H4 (cell line): ENCODE results near the gene RGL4. TPM values are rescaled to one million over a fixed set of nuclear protein-coding genes. Genes with fewer than 3 reads are reported as not detected.

Experiments
- DNase-seq: peaks from one replicate; pipeline ENCODE4 v3.0.0-alpha.2; 2015; ENCODE audit warnings: low spot score
- total RNA-seq: library from RNA; depleted of rRNA; stranded (reverse); fragments of >200 nt; shearing (Covaris generic); gene quantifications from 2 replicates; pipeline ENCODE4 v1.2.3, GENCODE V29; 2014

Gene RGL4
- total RNA-seq, 1 experiment from 2014 or later = not detected

DNA sequence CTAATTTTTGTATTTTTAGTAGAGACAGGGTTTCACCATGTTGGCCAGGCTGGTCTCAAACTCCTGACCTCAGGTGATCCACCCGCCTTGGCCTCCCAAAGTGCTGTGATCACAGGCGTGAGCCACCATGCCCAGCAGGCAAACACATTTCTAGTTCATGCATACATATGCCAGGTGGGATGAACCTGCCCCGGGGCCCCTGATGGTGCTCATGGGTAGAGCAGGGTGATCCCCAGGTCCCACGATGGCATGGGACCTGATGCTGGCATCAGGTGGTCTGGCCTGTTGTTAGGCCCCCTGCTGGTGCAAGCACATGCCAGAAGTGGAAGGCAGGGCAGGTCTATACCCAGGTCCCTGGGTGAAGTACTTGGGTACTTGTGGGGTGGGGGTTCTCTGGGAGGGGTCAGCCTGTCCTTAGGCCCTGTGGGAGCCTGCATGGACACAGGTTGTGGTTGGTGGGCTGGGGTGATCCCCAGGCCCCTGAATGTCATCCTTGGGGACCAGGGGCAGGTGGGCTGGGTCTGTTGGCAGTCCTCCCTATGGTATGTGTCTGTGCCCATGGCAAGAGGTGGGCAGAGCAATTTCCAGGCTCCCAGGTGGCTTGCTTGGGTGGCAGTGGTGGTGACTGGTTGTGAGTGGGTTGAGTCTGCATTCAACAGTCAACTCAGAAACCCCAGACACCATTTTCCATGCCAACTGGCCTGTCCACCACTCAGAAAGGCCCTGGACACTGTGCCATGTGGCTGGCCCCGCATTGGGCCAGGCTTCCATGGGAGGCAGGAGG lies 9.6 kb upstream of the RGL4 start:
- DNase-seq = no peak

- no peak for DNase-seq
These were observed 8.7 kb upstream of the RGL4 start for GRCh38 chr22:23682077-23682476.

GRCh38 chr22:23682827-23683355 lies 7.9 kb upstream of the RGL4 start:
- DNase-seq = no peak

- DNase-seq = no peak
These were observed 7.3 kb upstream of the RGL4 start for GRCh38 chr22:23683545-23683944.

GRCh38 chr22:23684026-23684425 lies 6.8 kb upstream of the RGL4 start:
- DNase-seq = no peak

- no peak for DNase-seq
These were observed 6.2 kb upstream of the RGL4 start for GRCh38 chr22:23684561-23685031.

- DNase-seq = no peak
These were observed 5.5 kb upstream of the RGL4 start for GRCh38 chr22:23685205-23685784.

GRCh38 chr22:23686416-23687024 lies 4.3 kb upstream of the RGL4 start:
- no peak for DNase-seq

- DNase-seq = no peak
These were observed 2.7 kb upstream of the RGL4 start for GRCh38 chr22:23688121-23688520.

- DNase-seq = no peak
These were observed 2.2 kb upstream of the RGL4 start for GRCh38 chr22:23688571-23688970.

DNA sequence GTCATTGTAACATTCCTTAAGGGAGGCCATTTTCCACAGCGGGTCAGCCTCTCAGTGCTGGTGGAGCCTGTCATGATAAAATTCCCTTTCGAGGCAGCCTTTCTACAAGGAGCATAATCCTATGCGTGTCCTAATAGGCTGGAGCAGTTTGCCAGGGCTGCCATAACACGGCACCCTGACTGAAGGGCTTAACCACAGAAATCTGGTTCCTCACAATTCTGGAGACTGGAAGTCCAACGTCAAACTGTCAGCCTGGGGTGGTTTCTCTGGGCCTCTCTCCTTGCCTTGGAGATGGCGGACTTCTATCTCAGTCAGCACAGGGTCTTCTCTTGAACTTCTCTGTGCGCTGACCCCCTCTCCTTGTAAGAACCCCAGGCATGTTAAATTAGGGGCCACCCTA lies 1.4 kb upstream of the RGL4 start:
- DNase-seq = no peak

GRCh38 chr22:23691748-23692423 lies 1.1 kb downstream of the RGL4 start:
- DNase-seq = no peak

DNA sequence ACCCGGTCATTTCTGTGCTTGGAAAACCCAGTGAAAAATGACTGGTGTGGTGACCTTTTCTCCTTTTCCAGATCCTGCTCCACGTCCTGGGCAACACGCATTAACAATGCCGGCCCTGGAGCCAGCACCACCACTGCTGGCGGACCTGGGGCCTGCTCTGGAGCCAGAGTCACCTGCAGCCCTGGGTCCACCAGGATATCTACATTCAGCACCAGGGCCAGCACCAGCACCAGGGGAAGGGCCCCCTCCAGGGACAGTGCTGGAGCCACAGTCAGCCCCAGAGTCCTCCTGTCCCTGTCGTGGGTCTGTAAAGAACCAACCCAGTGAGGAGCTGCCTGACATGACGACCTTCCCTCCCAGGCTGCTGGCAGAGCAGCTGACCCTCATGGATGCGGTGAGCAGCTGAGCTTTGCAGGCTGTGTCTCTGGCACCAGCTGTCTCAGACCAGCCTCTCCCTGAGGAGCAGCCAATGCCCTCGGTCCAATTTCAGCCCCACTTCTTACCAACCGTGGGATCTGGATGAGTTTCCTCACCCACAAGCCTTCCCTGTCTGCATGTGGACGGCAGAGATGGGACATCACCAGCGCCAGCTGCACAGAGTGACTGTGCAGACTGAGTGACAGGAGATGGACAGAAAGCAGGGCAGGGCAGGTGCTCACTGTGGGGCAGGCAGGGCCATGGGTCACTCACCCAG lies 1.9 kb downstream of the RGL4 start:
- DNase-seq = no peak

DNA sequence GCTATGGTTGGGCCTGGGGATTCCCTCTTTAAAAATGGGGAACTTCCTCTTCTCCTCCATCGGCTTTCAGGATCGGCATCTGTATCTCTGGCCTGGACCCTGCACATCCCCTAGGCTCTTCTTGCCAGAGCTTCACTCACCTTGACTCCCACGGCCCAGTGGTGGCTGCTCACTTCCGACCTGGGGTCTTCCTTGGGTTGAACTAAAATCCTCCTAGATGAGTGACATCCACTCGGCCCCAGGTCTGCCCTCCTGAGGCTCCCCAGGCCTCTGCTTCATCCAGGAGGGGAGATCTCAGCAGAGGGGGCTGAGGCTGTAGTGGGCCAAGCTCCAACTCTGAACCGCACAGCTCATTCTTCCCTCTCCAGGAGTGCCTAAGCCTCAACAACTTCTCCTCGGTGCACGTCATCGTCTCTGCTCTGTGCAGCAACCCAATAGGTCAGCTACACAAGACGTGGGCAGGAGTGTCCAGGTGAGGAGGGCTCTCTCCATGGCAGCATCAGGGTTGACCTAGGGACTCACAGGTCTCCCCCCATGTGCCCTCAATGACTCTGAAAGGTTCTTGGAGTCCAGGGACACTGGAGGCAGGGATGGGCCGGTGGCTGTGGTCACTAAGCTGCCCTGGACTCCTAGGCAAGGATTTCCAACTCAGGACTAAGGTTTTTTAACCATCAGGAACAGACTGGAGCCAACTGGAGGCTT lies 3.3 kb downstream of the RGL4 start:
- no peak for DNase-seq

GRCh38 chr22:23695141-23695540 lies 4.3 kb downstream of the RGL4 start:
- DNase-seq = no peak

DNA sequence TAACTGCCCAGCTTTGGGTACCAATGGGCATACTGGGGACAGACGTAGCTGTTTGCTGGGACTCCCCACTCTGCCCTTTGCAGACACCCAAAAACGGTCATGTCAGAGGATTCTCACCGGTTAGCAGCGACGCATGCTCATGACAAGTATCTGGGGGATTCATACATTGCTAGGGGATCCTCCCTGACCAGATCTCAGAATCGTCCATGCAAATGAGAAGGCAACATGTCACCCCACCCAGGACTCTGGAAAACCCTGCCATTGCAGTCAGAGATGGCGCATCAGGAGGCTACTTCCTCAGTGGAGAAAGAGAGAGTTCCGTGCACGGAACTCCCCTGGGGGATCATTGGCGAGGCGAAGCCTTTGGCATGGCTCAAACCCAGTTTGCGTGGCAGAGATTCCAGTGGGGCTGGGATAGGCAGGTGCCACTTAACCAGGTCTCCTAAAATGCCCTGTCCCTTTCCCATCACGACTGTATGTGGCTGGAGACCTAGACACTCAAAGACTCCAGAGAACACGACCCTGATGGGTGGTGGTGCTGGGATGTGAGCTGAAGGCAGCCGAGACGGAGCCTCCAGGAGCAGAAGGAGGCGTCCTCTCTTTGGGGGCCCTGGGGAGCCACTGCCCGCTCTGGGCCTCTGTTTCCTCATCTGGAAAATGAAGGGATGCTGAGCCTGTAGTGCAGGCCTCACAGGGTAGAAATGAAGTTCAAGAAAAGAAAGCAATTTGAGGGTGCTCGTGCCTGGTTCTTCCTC lies 4.9 kb downstream of the RGL4 start:
- DNase-seq = no peak

GRCh38 chr22:23696326-23696851 lies 5.6 kb downstream of the RGL4 start:
- no peak for DNase-seq

DNA sequence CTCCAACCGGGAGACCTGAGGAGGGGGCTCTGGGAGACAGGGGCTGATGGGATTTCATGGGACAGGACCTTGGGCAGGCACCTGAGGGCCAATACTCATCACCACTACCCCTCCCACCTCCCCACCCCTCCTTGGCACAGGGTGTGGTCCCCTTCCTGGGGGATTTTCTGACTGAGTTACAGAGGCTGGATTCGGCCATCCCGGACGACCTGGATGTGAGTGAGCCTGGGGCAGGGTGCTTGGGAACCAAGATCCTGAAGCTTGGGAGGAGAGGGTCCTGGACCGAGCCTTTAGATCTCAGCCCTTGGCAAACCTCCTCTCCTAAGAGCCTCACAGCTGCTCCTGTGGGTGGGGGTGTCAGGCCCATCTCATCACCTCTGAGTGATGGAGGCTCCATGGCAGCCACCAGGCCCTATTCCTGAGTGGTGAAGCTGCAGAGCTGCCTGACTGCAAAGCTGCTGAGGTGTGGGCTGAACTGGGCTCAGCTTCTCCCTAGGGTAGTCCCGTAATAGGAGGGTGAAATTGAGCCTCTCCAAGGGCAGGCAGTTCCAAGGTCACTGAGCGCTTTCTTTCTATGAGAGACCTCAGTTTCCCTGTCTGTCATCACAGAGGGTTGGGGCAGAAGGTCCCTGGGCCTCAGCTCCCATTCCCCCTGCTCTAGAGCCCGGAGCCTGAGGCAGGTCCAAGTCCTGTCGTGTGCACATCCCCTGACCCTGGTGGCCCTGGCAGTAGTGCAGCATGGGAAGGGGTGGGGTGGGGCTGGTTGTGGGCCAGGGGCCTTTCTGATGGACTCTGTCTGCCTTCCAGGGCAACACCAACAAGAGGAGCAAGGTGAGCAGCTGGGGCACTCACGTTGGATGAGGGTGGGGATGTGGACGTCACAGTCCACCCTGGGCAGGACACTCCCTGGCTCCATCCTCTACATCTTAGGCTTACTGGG lies 6.5 kb downstream of the RGL4 start:
- DNase-seq = no peak

GRCh38 chr22:23698094-23698493 lies 7.3 kb downstream of the RGL4 start:
- no peak for DNase-seq
